GM12878 (cell line): ENCODE results near the gene RIT2. TPM values are rescaled to one million over a fixed set of nuclear protein-coding genes. Genes with fewer than 3 reads are reported as not detected.

Source experiments
- ATAC-seq: fragments of 200-7000 bp; cut with Tn5 transposase; 3 replicates; pipeline ENCODE4 v1.9.1; 2020; ENCODE audit warnings: mild to moderate bottlenecking, moderate library complexity
- BruUV-seq: library from RNA; stranded (reverse); fragments of 400-500 nt; replicated peaks from 2 replicates; lab custom pipeline; 2021; lab: Mats Ljungman, UMichigan
- CTCF ChIA-PET: fragments of 300-600 bp; sonication (Branson Sonifier 250); formaldehyde crosslinking; extraction: SDS; loops from one replicate; lab custom pipeline; 2021; ENCODE audit warnings: inconsistent platforms; lab: Yijun Ruan, JAX
- POLR2A ChIA-PET: fragments of 350-600 bp; formaldehyde crosslinking; extraction: SDS; loops from one replicate; lab custom pipeline; 2021; ENCODE audit warnings: inconsistent platforms; lab: Charles Lee
- RAD21 ChIA-PET: fragments of 300-600 bp; sonication (Branson Sonifier 250); formaldehyde crosslinking; loops from one replicate; lab custom pipeline; 2023; ENCODE audit warnings: antibody characterized with exemption; ENCODE audit not compliant: unreplicated experiment; lab: Charles Lee
- SMC1A ChIA-PET: fragments of 300-600 bp; sonication (Branson Sonifier 250); formaldehyde crosslinking; loops from one replicate; lab custom pipeline; 2023; ENCODE audit not compliant: unreplicated experiment, uncharacterized antibody; lab: Charles Lee
- DNase-seq: peaks from one replicate; pipeline ENCODE4 v3.0.0-alpha.2; 2011; ENCODE audit warnings: low read depth, low spot score
- FAIRE-seq: peaks from 3 replicates; lab custom pipeline; 2011; peaks lifted over from hg19 to GRCh38; lab: Jason Lieb, UNC
- H2AFZ ChIP-seq: 2 replicates; pipeline ENCODE4 v1.6.0; 2011; ENCODE audit warnings: low read depth, low read length, control low read depth; ENCODE audit not compliant: control insufficient read depth
- H3K27ac ChIP-seq: 2 replicates; pipeline ENCODE4 v1.5.1; 2011; ENCODE audit warnings: control low read depth; ENCODE audit not compliant: control insufficient read depth, insufficient read depth
- H3K27me3 ChIP-seq, 2 experiments: replicated peaks in 1 of 2; 2 replicates each; pipeline versions ENCODE4 v1.6.0 to v1.6.1; 2011; ENCODE audit warnings: low read length in 1 of 2; ENCODE audit not compliant: control insufficient read depth in 2 of 2, insufficient read depth in 2 of 2
- H3K36me3 ChIP-seq, 2 experiments: 2 replicates each; pipeline ENCODE4 v1.5.1; 2011; ENCODE audit warnings: low read length in 1 of 2; ENCODE audit not compliant: control insufficient read depth in 2 of 2, insufficient read depth in 2 of 2
- H3K4me1 ChIP-seq: 2 replicates; pipeline ENCODE4 v1.6.1; 2011; ENCODE audit warnings: mild to moderate bottlenecking, low read length, moderate library complexity, mixed read lengths; ENCODE audit not compliant: control insufficient read depth, insufficient read depth
- H3K4me2 ChIP-seq: 2 replicates; pipeline ENCODE4 v1.6.0; 2011; ENCODE audit warnings: control low read depth; ENCODE audit not compliant: control insufficient read depth, insufficient read depth
- H3K4me3 ChIP-seq: fragments of 200-600 bp; sonication (generic); 2 replicates; pipeline ENCODE4 v1.5.1; 2016
- H3K79me2 ChIP-seq: 2 replicates; pipeline ENCODE4 v1.6.0; 2011; ENCODE audit warnings: low read length; ENCODE audit not compliant: control insufficient read depth, insufficient read depth
- H3K9ac ChIP-seq: 2 replicates; pipeline ENCODE4 v1.8.0; 2011; ENCODE audit warnings: low read length, control low read depth, mixed read lengths; ENCODE audit not compliant: control insufficient read depth, insufficient read depth
- H3K9me3 ChIP-seq: replicated peaks from 3 replicates; pipeline ENCODE4 v1.5.1; 2011; ENCODE audit warnings: mild to moderate bottlenecking, low read length; ENCODE audit not compliant: control insufficient read depth, insufficient read depth
- H4K20me1 ChIP-seq: 2 replicates; pipeline ENCODE4 v1.6.0; 2011; ENCODE audit not compliant: control insufficient read depth, insufficient read depth
- BCL11A ChIP-seq: IDR thresholded peaks from 2 replicates; pipeline ENCODE4 v1.6.1; 2011; ENCODE audit warnings: low read depth, low read length
- BMI1 ChIP-seq: fragments of 450-650 bp; IDR thresholded peaks from 2 replicates; pipeline ENCODE4 v1.6.1; 2016; ENCODE audit warnings: mild to moderate bottlenecking, moderate library complexity, borderline replicate concordance
- CHD2 ChIP-seq: IDR thresholded peaks from 2 replicates; pipeline ENCODE4 v1.6.1; 2011; ENCODE audit warnings: low read depth, low read length, improper control_type of control experiment, borderline replicate concordance
- E2F4 ChIP-seq: IDR thresholded peaks from 2 replicates; pipeline ENCODE4 v1.6.1; 2012; ENCODE audit warnings: low read depth, low read length, improper control_type of control experiment
- GABPA ChIP-seq: IDR thresholded peaks from 2 replicates; pipeline ENCODE4 v1.6.1; 2014; ENCODE audit warnings: antibody characterized with exemption, low read depth, mild to moderate bottlenecking, inconsistent platforms
- IKZF2 ChIP-seq, 2 experiments: fragments of 450-650 bp; IDR thresholded peaks; 2 replicates each; pipeline ENCODE4 v1.6.1; 2017; ENCODE audit warnings: mild to moderate bottlenecking in 2 of 2, moderate library complexity in 2 of 2
- KAT2A ChIP-seq: conservative IDR thresholded peaks from 2 replicates; pipeline ENCODE4 v1.6.1; 2011; ENCODE audit warnings: low read depth, low read length; ENCODE audit not compliant: control insufficient read depth
- MAX ChIP-seq: IDR thresholded peaks from 2 replicates; pipeline ENCODE4 v1.6.1; 2012; ENCODE audit warnings: low read depth, low read length, improper control_type of control experiment
- MEF2A ChIP-seq: IDR thresholded peaks from 2 replicates; pipeline ENCODE4 v1.6.1; 2011; ENCODE audit warnings: low read depth, mild to moderate bottlenecking, low read length, moderate library complexity; ENCODE audit not compliant: insufficient read depth
- RELB ChIP-seq: fragments of 450-650 bp; IDR thresholded peaks from 2 replicates; pipeline ENCODE4 v1.6.1; 2017; ENCODE audit warnings: low read depth, mild to moderate bottlenecking, moderate library complexity
- SMAD5 ChIP-seq: IDR thresholded peaks from 2 replicates; pipeline ENCODE4 v1.6.1; 2016; ENCODE audit warnings: antibody characterized with exemption, low read depth
- SREBF2 ChIP-seq: IDR thresholded peaks from 2 replicates; pipeline ENCODE4 v1.6.1; 2012; ENCODE audit warnings: mild to moderate bottlenecking, low read length
- TCF12 ChIP-seq: IDR thresholded peaks from 2 replicates; pipeline ENCODE4 v1.6.1; 2011; ENCODE audit warnings: low read depth, mild to moderate bottlenecking, low read length
- WGBS: methylation state at CpG from one replicate; pipeline ENCODE4 v1.1.6; 2016; ENCODE audit warnings: low lambda C conversion rate; ENCODE audit not compliant: insufficient replicate concordance, insufficient coverage; ENCODE audit errors: missing lambda C conversion rate; 5-methylcytosine and 5-hydroxymethylcytosine counted together
- in situ Hi-C: fragments of 300-500 bp; cut with MboI; formaldehyde crosslinking; loops from 9 replicates; pipeline ENCODE4 v1.14.3; 2018; ENCODE audit warnings: mixed read lengths
- intact Hi-C: fragments of 100-400 bp; cut with micrococcal nuclease; formaldehyde crosslinking; loops from one replicate; pipeline ENCODE4 v1.14.2; 2022; ENCODE audit not compliant: unreplicated experiment
- polyA plus RNA-seq, 11 experiments: library from polyadenylated mRNA; depleted of rRNA in 4 of 11; unstranded in 6 of 11; stranded (reverse) in 5 of 11; fragments of >200 nt; fragmentation: Nextera tagmentation in 4 of 11; fragmentation: Illumina TruSeq in 1 of 11; extraction: Ambion mirVana in 4 of 11; extraction: Trizol in 1 of 11; gene quantifications; 1 replicate in 1 of 11; 2 replicates in 10 of 11; pipeline versions ENCODE4 v1.2.1 to v1.2.3, GENCODE V29; 2011 to 2016; ENCODE audit warnings: inconsistent platforms in 2 of 11, missing spikeins in 2 of 11, low read depth in 1 of 11
- total RNA-seq, 4 experiments: library from RNA; depleted of rRNA in 3 of 4; stranded (reverse); fragments of >200 nt in 3 of 4; fragmentation: Illumina TruSeq in 1 of 4; extraction: Trizol in 1 of 4; gene quantifications; 2 replicates each; pipeline versions ENCODE4 v1.2.1 to v1.2.3, GENCODE V29; 2013 to 2021

RIT2 gene
- total and polyA plus RNA-seq, 10 of the 15 experiments (the other 5 are each of a cell fraction or from before 2014, with no cell fraction given): not detected

- no peaks in the 10 kb centered on the region for H3K36me3 ChIP-seq
- in situ Hi-C loops (no loop called here), intact Hi-C loops (no loop called here)
- DNase-seq (no peak), ATAC-seq (no peak), FAIRE-seq (no peak)
- no peak for TF ChIP-seq GABPA
- no peak for TF ChIP-seq SMAD5
- no peak for TF ChIP-seq BMI1
- ChIA-PET CTCF (no interaction called here), SMC1A (no interaction called here), RAD21 (no interaction called here), POLR2A (no interaction called here)
- no TSS peak for BruUV-seq
- H3K4me2 ChIP-seq: no peak overlapping the region
- H3K9me3 ChIP-seq: no peaks in the 10 kb centered on the region
- H3K27me3 ChIP-seq: no peaks in the 10 kb centered on the region
- WGBS: 12% methylated on average over 6 of the region's 6 CpGs
- H3K79me2 ChIP-seq: no peaks in the 10 kb centered on the region
- H3K4me3 ChIP-seq: no peak overlapping the region
- no peak overlapping the region for H2AFZ ChIP-seq
- H3K9ac ChIP-seq: no peak overlapping the region
- no peaks in the 10 kb centered on the region for H3K4me1 ChIP-seq
- H4K20me1 ChIP-seq: no peaks in the 10 kb centered on the region
- no peak overlapping the region for H3K27ac ChIP-seq
Measured at GRCh38 chr18:42719221-42719620, 396.3 kb downstream of the RIT2 start.

- ChIA-PET POLR2A (no interaction called here), RAD21 (no interaction called here), CTCF (interaction anchor here (1.3 kb wide), 1 partner anchor 33 kb away, joined by 3 read pairs; no protein-coding TSS in a partner anchor), SMC1A (interaction anchor here (0.6 to 1.8 kb wide), 3 partner anchors 10 to 1349 kb away, joined by 3 to 5 read pairs (median 4); no protein-coding TSS in a partner anchor)
- Histone ChIP-seq H3K4me1 (no peaks in the 10 kb centered on the region), H3K79me2 (no peaks in the 10 kb centered on the region), H3K27me3 (no peaks in the 10 kb centered on the region), H3K9me3 (no peaks in the 10 kb centered on the region), H2AFZ (no peak overlapping the region), H3K4me3 (no peak overlapping the region), H4K20me1 (no peaks in the 10 kb centered on the region), H3K9ac (no peak overlapping the region), H3K36me3 (no peaks in the 10 kb centered on the region), H3K27ac (no peak overlapping the region), H3K4me2 (no peak overlapping the region)
- no peak for ATAC-seq
- intact Hi-C loops (no loop called here), in situ Hi-C loops (no loop called here)
- DNase-seq: no peak
- FAIRE-seq: no peak
- WGBS: 0% methylated on average over 1 of the region's 1 CpG
- no TSS peak for BruUV-seq
- TF ChIP-seq CHD2 (no peak), IKZF2 (IDR thresholded peaks at IDR 0.05) (no peak), E2F4 (no peak), BCL11A (no peak), KAT2A (no peak), TCF12 (no peak), MEF2A (no peak), RELB (no peak), SREBF2 (no peak), MAX (no peak)
Measured at GRCh38 chr18:42712065-42712464, 403.4 kb downstream of the RIT2 start.
